Brain pericyte (primary cell): ENCODE measurements around the gene TPD52L2.
"Not testable (repeated sequence)": the region's sequence is repeated elsewhere in the genome, so short reads cannot be mapped to it uniquely, and the experiment has no call there.

Source experiments
- DNase-seq: peaks from one replicate; pipeline ENCODE4 v3.0.0-alpha.2; 2012; ENCODE audit warnings: low read depth, low spot score

TPD52L2 gene

DNA sequence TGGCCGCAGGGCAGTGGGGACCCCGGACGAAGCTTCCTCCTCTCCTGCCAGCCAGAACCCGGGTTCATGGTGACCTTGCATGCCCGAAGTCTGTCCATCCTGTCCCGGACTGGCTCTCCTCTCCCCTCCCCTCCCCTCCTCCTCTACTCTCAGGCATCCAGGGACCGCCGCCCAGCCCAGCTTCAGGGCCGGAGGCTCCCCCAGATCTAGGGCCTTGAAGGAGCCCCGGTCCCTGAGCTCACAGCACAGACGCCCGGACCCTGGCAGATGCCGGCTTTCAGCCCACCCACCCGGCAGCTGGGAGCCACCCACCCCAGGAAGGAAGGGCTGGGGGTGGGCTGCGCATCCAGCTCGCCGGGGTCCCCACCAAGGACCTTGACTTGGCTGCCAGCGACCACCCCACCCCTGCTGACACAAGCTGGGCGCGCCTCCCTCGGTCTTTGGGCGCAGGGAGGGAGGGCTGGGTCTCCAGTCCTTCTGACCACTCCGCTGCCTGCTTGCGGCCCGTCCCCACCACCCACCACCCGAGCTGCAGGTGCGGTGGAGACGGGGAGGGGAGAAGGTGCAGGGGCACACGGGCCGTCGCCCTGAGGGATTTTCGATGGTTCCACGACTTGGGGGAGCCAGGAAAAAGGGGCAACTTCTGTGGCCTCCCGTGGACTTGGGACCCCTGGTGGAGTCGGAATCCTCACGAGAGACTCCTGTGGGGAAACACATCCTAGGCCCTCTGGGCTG lies 9.5 kb upstream of the TPD52L2 start:
- no peak for DNase-seq

DNA sequence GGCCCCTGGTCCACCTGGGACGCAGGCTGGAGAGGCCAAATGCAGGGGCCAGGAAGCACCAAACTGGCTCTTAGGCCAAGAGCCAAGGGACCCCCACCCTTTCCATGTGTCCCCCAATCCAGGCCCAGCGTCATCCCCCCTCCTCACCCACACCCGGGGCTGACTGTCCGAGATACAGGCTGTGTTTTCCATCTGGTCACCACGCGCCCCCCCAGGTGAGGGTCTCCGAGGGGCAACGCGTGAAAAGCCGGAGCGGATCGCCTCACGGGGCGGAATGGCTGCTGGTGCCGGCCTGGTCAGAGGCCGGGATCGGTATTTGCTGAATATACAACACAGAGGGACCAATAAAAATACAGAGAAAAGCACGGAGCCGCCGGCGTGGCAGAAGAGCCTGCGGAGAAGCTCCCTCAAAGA lies 9.0 kb upstream of the TPD52L2 start:
- no peak for DNase-seq

DNA sequence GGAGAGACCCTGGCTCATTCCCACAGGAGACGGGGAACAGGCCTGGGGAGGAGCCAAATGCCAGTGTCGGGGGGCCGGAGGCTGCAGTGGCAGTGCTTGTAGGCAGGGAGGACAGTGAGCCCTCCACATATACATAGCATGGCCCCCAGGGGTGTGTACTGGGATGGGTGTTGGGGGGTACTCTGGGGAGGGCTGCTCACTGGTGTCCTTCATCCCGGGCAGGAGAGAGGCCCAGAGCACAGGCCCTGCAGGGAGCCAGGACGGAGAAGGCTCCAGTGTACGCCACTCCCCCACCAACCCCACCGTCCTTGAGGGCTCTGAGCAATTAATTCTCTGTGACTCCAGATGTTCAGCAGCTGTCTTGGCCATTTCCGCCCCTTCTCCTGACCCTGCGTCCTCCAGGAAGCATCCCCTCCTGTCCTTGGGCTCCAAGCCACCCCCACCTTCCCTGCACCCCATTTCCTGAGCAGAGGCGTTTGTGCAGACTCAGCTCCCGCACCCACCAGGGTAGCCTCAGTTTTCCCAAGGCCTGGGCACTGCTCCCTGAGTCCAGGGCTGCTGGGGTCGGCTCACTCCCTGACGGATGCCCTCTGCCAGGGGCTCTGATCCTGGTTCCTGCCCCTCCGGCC lies 7.2 kb upstream of the TPD52L2 start:
- DNase-seq = no peak

DNA sequence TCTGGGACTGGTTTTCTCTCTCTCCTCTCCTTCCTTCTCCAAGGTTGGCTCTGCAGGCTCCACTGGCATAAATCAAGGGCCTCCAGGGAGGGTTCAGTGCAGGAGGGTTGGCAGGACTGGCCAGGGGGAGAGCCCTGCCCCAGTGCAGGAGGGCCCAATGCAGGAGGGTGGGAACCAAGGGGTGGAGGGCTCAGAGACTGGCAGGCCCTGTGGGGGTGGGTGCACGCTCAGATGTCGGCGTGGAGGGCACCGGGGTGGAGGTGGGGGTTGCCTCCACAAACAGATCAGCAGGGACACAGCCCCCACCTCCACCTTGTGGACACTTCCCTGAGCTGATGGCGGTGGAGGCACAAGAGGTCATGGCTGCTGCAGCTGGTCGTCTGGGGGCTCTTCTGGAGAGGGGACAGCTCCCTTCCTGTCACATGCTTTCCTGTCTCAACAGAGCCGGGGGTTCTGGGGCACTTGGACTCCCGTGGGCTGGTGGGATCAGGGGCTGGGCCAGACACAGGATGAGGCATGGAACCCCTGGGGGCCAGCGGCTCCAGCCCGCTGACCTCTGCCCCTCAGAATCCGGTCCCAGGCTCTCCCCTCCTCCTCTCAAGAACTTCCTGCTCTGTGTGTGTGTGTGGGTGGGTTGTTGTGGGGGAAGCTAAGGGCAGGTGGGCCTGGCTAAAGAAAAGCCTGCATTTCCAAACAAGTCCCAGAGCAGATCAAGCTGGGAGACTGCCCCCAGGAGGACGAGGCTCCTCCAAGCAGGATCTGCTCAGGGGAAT lies 6.5 kb upstream of the TPD52L2 start:
- peak; percentile 69 for DNase-seq

DNA sequence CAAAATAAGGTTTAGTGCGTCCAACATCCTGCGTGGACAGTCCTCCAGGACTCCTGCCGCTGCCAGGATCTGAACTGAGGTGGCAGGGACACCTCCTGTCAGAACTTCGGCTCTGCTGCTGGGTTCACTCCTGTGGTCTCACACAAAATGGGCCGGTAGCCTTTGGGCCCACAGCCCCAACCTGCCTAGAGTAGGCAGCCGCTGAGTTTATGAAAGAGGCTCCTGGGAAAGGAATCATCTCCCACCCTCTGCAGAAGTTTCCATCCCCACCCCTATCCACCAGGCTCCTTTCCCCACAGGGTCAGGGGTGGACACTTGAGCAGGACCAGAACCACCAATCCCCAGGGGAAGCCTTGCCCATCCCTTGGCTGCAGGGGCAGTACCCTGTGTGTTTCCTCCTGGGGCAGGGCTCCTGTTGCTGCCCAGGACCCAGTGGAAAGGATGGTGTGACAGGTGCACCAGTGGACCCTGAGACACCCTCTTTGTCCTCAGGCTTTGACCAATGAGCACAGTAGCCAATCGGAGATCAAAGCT lies 5.8 kb upstream of the TPD52L2 start:
- DNase-seq = no peak

DNA sequence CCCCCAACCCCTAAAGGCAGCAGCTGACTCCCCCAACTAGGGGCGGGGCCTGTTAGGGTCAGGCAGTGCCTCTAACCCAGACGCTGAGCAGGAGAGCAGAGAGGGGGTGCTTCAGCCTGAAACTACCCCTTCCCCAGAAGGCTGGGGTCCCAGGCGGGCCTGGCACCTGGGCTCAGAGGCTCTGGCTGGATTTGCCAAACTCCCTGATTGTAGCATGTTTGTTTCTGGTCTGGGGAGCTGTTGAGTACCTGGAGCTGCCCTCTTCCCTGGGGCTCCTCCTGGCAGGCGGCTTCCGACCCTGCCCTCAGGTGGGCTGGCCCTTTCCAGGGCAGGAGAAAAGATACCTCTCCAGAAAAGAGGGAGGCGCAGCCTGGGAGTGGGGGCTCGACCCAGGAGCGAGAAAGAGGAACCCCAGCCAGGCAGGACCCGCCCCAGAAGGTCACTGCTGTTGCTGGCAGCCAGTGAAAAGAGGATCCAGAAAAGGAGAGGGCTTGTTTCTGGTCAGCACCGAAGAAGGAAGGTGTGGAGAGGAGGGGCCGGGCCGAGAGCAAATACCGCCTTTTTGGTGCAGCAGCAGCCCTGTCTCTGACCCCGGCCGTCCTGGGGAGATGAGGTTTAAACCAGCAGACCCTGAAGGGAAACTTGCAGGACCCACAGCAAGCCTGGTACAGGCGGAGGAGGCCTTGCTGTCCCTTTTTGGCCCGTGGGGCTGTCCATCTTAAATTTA lies 4.6 kb upstream of the TPD52L2 start:
- DNase-seq = no peak

DNA sequence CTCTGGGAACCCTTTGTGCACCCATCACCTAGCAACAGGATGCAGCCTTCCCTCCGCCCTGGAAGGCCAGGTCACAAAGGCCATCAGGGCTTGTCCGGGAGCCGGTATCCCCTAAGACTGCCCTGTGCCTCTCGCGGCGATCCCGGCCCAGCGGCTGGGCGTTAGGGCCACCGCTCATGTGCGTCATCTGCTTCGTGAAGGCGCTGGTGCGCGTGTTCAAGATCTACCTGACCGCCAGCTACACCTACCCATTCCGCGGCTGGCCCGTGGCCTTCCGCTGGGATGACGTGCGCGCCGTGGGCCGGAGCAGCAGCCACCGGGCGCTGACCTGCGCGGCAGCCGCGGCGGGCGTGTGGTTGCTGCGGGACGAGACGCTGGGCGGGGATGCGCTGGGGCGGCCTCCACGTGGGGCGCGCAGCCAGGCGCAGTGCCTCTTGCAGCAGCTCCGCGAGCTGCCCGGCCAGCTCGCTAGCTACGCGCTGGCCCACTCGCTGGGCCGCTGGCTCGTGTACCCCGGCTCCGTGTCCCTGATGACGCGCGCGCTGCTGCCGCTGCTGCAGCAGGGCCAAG lies 3.6 kb upstream of the TPD52L2 start, which contains the start of gene ABHD16B:
Gene ABHD16B (plus strand): TSS at position 134 of the 570 bp plus-strand sequence. CDS start 43 bp downstream, at position 177.
- no peak for DNase-seq

DNA sequence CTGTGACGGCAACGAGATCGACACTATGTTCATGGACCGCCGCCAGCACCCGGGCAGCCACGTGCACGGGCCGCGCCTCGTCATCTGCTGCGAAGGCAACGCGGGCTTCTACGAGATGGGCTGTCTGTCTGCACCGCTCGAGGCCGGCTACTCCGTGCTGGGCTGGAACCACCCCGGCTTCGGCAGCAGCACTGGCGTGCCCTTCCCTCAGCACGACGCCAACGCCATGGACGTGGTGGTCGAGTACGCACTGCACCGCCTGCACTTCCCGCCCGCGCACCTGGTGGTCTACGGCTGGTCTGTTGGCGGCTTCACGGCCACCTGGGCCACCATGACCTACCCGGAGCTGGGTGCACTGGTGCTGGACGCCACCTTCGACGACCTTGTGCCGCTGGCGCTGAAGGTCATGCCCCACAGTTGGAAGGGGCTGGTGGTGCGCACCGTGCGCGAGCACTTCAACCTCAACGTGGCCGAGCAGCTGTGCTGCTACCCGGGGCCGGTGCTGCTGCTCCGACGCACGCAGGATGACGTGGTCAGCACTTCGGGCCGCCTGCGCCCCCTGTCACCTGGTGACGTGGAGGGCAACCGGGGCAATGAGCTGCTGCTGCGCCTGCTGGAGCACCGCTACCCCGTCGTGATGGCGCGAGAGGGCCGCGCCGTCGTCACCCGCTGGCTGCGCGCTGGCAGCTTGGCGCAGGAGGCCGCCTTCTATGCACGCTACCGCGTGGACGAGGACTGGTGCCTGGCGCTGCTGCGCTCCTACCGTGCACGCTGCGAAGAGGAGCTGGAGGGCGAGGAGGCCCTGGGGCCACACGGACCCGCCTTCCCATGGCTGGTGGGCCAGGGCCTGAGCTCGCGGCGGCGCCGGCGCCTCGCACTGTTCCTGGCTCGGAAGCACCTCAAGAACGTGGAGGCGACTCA lies 2.8 kb upstream of the TPD52L2 start:
- DNase-seq = no peak

DNA sequence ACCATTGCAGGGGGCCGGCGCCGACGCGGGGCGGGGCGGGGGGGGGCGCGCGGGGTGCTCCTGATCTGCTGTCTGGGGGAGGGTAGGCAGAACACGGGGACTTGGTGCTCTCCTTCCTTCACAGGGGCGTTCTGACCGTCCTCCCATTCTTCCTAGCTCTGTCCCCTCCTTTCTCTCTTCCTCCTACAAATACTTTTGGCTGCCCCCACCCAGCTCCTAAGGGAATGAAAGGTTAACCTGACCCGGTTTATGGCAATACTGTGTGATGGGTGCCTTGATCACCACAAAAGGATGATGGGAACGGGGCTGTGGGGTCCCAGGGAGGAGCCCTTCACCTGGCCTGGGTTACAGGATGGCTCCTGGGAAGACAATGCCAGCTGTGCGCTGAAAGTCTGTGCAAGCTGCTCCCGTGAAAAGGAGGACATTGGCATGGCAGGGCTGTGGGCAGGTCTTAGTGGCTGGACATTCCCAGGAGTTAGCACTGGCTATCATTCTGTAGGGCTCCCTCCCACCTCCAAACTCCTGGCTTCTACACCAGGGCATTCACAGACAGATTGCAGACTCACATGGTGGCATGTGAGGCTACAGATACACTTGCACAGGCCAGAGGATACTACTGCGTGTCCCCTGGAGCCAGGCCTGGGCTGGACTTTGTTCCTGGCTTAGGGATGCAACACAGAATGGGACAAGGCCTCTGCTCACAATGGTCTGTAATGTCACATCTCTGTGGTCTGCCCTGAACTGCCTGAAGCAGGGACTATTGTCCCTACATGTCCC lies 1.9 kb upstream of the TPD52L2 start:
- DNase-seq = no peak

DNA sequence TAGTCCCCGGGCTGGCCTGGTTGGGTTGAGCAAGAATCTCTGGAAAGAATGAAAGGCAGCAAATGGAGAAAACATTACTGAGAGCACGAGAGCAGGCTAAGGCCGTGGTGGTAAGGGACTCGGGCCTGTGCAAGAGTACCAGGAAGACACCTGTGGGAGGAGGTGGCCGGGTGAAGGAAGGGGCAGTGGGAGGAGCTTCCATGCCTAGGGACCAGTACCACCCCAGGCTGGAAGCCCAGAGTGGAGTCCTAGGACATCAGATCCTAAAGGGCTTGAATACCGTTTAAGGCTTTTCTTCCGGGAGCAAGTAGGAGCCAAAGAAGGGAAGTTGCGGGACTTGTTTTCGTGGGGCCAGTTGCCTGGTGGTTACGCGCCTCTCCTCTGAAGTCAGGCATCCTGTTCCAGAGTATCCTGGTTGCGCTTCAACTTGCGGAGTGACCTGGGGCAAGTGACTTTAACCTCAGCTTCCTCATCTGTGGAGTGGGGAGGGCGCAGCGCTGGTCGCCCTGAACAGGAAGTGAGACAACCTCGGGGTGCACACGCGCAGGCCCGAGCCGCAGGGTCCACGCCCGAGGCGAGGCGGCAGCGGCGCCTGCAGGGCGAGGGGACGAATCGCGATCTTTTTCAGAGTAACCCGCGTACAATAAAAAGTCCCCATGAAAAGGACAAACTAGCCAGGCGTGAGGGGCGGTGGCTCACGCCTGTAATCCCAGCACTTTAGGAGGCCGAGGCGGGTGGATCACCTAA lies 1.1 kb upstream of the TPD52L2 start:
- no peak for DNase-seq

DNA sequence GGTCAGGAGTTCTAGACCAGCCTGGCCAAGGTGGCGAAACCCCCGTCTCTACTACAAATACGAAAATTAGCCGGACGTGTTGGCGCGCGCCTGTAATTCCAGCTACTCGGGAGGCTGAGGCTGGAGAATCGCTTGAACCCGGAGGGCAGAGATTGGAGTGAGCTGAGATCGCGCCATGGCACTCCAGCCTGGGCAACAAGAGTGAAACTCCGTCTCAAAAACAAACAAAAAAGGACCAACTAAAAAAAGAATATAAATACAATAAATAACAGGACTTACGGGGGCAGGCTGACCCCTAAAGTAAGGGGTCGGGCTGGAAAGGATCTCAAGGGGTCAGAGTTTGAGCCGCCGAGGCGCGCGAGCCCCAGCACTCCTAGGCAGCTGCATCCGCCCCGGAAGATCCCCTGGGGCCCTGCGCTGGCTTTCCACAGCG lies 509 bp upstream of the TPD52L2 start:
- DNase-seq = no peak

DNA sequence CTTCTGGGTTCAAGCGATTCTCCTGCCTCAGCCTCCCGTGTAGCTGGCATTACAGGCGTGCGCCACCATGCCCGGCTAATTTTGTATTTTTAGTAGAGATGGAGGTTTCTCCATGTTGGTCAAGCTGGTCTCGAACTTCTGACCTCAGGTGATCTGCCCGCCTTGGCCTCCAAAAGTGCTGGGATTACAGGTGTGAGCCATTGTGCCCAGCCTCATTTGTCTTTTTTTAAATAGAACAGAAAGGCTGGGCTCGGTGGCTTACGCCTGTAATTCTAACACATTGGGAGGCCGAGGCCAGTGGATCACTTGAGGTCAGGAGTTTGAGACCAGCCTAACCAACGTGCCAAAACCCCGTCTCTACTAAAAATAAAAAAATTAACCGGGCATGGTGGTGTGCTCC lies 2.0 kb downstream of the TPD52L2 start:
- not testable (repeated sequence) for DNase-seq

DNA sequence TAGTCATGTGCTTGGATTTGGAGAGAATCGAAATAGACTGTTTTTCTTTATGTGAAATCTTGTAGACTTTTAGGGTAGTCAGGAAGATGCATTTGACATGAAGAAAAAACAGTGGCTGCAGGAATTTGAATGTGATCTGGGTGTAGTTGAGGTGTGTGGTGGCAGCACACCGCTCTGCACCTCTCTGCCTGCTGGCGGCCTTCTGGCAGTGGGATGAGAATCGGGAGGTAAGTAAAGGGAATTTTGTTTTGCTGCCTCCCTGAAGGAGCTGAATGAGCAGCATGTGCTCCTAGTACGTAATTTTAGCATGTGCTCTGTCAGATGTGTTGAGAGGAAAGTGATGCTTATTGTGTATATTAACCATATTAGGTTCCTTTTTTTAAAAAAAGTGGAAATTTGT lies 3.2 kb downstream of the TPD52L2 start:
- DNase-seq = no peak

DNA sequence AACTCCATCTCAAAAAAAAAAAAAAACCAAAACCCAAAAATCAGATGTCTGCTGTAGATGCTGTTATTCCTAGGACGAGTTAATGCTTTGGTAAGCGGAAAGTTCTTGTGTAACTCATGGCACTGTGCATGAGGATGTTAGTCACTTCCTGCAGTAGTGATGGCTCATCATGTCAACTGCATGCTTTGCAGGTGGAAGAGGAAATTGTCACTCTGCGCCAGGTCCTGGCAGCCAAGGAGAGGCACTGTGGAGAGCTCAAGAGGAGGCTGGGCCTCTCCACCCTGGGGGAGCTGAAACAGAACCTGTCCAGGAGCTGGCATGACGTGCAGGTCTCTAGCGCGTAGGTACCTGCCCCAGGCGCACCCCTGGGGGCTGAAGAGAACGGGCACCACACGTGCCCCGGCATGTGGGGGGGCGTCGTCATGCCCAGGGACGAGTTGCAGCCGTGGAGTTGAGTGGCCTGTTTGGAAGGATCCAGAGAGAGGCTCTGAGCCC lies 8.5 kb downstream of the TPD52L2 start:
- DNase-seq = no peak

DNA sequence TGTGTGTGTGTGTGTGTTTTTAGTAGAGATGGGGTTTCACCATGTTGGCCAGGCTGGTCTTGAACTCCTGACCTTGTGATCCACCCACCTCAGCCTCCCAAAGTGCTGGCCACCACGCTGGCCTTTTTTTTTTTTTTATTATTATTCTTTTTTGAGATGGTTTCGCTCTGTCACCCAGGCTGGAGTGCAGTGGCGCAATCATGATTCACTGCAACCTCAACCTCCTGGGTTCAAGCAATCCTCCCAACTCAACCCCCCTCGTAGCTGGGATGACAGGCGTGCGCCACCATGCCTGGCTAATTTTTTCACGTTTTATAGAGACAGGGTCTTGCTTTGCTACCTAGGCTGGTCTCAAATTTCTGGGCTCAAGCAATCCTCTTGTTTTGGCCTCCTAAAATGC lies 9.2 kb downstream of the TPD52L2 start:
- DNase-seq = not testable (repeated sequence)

DNA sequence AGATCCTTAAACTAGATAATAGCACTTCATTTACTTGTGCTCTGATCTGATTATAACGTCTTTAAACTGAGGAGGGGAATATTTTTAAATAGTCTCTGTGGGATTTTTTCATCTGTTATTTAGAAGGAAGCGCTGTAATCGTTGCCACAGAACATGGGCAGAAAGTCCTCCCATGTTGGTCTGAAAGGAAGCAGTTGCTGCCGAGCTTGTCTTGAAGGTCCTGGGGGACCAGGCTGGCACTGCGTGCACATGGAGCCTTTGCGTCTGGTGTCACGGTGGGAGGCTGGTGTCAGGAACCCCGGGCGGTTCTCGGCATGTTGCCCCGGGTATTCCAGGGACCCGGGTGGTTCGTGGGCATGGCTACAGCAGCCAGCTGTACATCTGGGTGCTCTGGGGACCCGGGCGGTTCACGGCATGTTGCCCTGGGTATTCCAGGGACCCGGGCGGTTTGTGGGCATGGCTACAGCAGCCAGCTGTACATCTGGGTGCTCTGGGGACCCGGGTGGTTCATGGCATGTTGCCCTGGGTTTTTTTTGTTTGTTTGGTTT lies 11.5 kb downstream of the TPD52L2 start:
- no peak for DNase-seq

DNA sequence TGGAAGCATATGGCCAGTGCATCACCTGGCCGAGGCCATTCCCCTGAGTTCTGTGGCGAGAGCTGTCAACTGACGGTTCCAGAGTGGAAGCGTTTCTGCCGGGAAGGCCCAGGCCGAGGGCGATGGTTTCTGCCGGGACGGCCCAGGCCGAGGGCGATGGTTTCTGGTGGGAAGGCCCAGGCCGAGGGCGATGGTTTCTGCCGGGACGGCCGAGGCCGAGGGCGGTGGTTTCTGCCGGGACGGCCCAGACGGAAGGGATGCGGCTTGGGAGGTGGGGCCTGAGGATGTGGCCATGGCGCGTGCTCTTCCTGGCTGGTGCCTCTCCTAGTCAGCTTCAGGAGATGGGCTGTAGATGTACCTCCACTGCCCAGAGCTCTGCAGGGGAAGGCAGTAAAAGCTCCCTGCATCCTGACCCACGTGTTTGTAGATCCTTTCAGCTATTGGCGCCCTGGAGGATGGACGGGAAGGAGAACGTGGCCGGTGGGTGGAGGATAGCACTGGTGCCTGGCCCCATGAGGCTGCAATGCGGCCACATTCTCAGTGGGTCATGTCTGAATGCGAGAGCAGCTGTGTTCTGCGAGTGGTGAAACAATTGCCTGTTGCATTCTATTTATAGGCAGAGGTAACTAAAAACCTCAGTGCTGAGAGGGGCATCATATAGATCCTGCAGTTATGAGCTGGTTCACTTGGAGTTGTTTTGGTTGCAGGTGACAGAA lies 12.8 kb downstream of the TPD52L2 start:
- no peak for DNase-seq
